Osteocyte (in vitro differentiated cells): ENCODE results near the gene LTBP3. TPM values are rescaled to one million over a fixed set of nuclear protein-coding genes. Genes with fewer than 3 reads are reported as not detected.

Experiments used
- DNase-seq: peaks from one replicate; pipeline ENCODE4 v3.0.0; 2021; ENCODE audit warnings: mixed read lengths; ENCODE audit not compliant: unreplicated experiment; ENCODE audit errors: extremely low spot score
- H3K27ac Mint-ChIP-seq: one replicate; pipeline ENCODE4 v1.8.0; 2021; ENCODE audit warnings: mild to moderate bottlenecking, mixed read lengths; ENCODE audit not compliant: unreplicated experiment
- H3K27me3 Mint-ChIP-seq: one replicate; pipeline ENCODE4 v1.8.0; 2021; ENCODE audit warnings: mixed read lengths; ENCODE audit not compliant: unreplicated experiment
- H3K36me3 Mint-ChIP-seq: one replicate; pipeline ENCODE4 v1.8.0; 2021; ENCODE audit warnings: mixed read lengths; ENCODE audit not compliant: unreplicated experiment
- H3K4me1 Mint-ChIP-seq: one replicate; pipeline ENCODE4 v1.8.0; 2021; ENCODE audit warnings: mixed read lengths; ENCODE audit not compliant: unreplicated experiment
- H3K4me3 Mint-ChIP-seq: one replicate; pipeline ENCODE4 v1.8.0; 2021; ENCODE audit warnings: mild to moderate bottlenecking, moderate library complexity, mixed read lengths; ENCODE audit not compliant: unreplicated experiment
- H3K9me3 Mint-ChIP-seq: one replicate; pipeline ENCODE4 v1.8.0; 2021; ENCODE audit warnings: mixed read lengths; ENCODE audit not compliant: unreplicated experiment
- CTCF ChIP-seq: fragments of 200-600 bp; sonication (generic); IDR thresholded peaks from 2 replicates; pipeline ENCODE4 v1.5.0; 2021; ENCODE audit warnings: antibody characterized with exemption, mild to moderate bottlenecking, moderate library complexity
- long read RNA-seq: library from polyadenylated mRNA; unstranded; transcript quantifications from one replicate; pipeline ENCODE4 v2.0.0, GENCODE V29; 2021
- total RNA-seq: library from RNA; stranded (reverse); gene quantifications from 2 replicates; pipeline ENCODE4 v1.2.1, GENCODE V29; 2021

The LTBP3 gene
- 219 and 256 TPM in 2 replicates for total RNA-seq
- long read RNA-seq, partial matches to known transcripts: 6 of 7 reads
- long read RNA-seq, other reads (novel, unspliced or antisense): 0 of 7 reads

- Mint-ChIP-seq H3K27me3 (no peaks in the 10 kb centered on the region), H3K4me3 (peak within 1 kb of the TSS; percentile 81), H3K36me3 (peaks cover 4% of the 10 kb centered on the region), H3K9me3 (no peaks in the 10 kb centered on the region), H3K27ac (peak within 1 kb of the TSS; percentile 96), H3K4me1 (peaks cover 69% of the 10 kb centered on the region)
- DNase-seq: peak; percentile 94
- peak; percentile 22 for TF ChIP-seq CTCF
These were observed at the start of gene LTBP3 for GRCh38 chr11:65558002-65558929. Gene LTBP3 (minus strand): TSS chr11:65558359. CDS start chr11:65557959, 400 bp downstream.

GRCh38 chr11:65606876-65607613 is 48.9 kb upstream of the LTBP3 start:
- peaks cover 26% of the 10 kb centered on the region for H3K4me1 Mint-ChIP-seq
- H3K36me3 Mint-ChIP-seq: peaks cover 22% of the 10 kb centered on the region
- no peak for TF ChIP-seq CTCF
- no peak for DNase-seq
- H3K27me3 Mint-ChIP-seq: no peaks in the 10 kb centered on the region
- H3K4me3 Mint-ChIP-seq: no peak overlapping the region
- H3K9me3 Mint-ChIP-seq: no peaks in the 10 kb centered on the region
- H3K27ac Mint-ChIP-seq: peak overlapping the region; percentile 10

GRCh38 chr11:65604258-65604657 is 46.1 kb upstream of the LTBP3 start:
- Mint-ChIP-seq H3K9me3 (no peaks in the 10 kb centered on the region), H3K27me3 (no peaks in the 10 kb centered on the region), H3K4me3 (no peak overlapping the region), H3K27ac (no peak overlapping the region), H3K36me3 (peaks cover 21% of the 10 kb centered on the region), H3K4me1 (peaks cover 2% of the 10 kb centered on the region)
- TF ChIP-seq CTCF: no peak
- no peak for DNase-seq

- Mint-ChIP-seq H3K4me3 (no peak overlapping the region), H3K27ac (no peak overlapping the region), H3K4me1 (peaks cover 6% of the 10 kb centered on the region), H3K36me3 (peaks cover 11% of the 10 kb centered on the region), H3K9me3 (no peaks in the 10 kb centered on the region), H3K27me3 (no peaks in the 10 kb centered on the region)
- DNase-seq: no peak
- no peak for TF ChIP-seq CTCF
These were observed 41.7 kb upstream of the LTBP3 start for GRCh38 chr11:65599955-65600246.
